ENCODE data around the gene NEK4. TPM values are rescaled to one million over a fixed set of nuclear protein-coding genes. Genes with fewer than 3 reads are reported as not detected.

The NEK4 gene
- polyA plus RNA-seq, 1 donor (not counting 4 experiments of a cell fraction or from before 2014, with no cell fraction given): 13.6 TPM

DNA sequence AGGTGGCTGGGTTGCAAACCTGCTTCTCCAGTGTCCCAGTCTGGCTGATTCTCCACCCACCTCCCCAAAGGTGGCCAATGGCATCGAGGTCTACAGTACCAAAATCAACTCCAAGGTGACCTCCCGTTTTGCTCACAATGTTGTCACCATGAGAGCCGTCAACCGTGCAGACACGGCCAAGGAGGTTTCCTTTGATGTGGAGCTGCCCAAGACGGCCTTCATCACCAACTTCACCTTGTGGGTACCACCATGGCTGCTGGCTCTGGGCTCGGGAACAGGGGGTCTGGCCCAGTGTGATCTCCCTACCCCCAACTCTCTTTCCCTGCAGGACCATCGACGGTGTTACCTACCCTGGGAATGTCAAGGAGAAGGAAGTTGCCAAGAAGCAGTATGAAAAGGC, 25.7 kb upstream of the NEK4 start:
- Histone ChIP-seq H4K20me1 (ENCODE audit: control insufficient read depth, extremely low read depth, insufficient read depth, low read length) (no peaks in the 10 kb centered on the region), H3K4me1 (ENCODE audit: control insufficient read depth, extremely low read depth, insufficient read depth, low read length) (peaks cover 4% of the 10 kb centered on the region), H2AFZ (ENCODE audit: control insufficient read depth, low read length) (no peak overlapping the region), H3K27ac (ENCODE audit: control insufficient read depth, insufficient read depth, low read length) (no peak overlapping the region), H3K9me1 (ENCODE audit: control insufficient read depth, extremely low read depth, insufficient read depth, low read length) (peaks cover 2% of the 10 kb centered on the region), H3K4me3 (ENCODE audit: control insufficient read depth in 2 of 3, extremely low read depth in 1 of 3, insufficient read depth in 2 of 3, low read depth in 1 of 3, low read length in 3 of 3) (no peak overlapping the region), H3K27me3 (ENCODE audit: control insufficient read depth, extremely low read depth, insufficient read depth, low read length) (peaks cover 16% of the 10 kb centered on the region), H3K9me3 (ENCODE audit: control insufficient read depth, low read depth, low read length) (no peaks in the 10 kb centered on the region), H3K79me2 (ENCODE audit: control insufficient read depth, insufficient read depth, low read length) (no peaks in the 10 kb centered on the region), H3K4me2 (ENCODE audit: control insufficient read depth, extremely low read depth, insufficient read depth, low read depth, low read length) (no peak overlapping the region), H3K9ac (ENCODE audit: control insufficient read depth, extremely low read depth, insufficient read depth, low read length) (no peak overlapping the region), H3K36me3 (ENCODE audit: control insufficient read depth in 2 of 2, extremely low read depth in 1 of 2, insufficient read depth in 2 of 2, low read length in 2 of 2) (no peaks in the 10 kb centered on the region)
- DNase-seq (ENCODE audit: low read depth, low spot score) (no peak), FAIRE-seq (no peak)
- no peak for TF ChIP-seq EZH2 (IDR thresholded peaks at IDR 0.05; ENCODE audit: low read length)
- dilution Hi-C loops (cut with MboI; ENCODE audit: extremely low pct_ligation_motif_present, low sequenced_read_pairs): no loop called here

DNA sequence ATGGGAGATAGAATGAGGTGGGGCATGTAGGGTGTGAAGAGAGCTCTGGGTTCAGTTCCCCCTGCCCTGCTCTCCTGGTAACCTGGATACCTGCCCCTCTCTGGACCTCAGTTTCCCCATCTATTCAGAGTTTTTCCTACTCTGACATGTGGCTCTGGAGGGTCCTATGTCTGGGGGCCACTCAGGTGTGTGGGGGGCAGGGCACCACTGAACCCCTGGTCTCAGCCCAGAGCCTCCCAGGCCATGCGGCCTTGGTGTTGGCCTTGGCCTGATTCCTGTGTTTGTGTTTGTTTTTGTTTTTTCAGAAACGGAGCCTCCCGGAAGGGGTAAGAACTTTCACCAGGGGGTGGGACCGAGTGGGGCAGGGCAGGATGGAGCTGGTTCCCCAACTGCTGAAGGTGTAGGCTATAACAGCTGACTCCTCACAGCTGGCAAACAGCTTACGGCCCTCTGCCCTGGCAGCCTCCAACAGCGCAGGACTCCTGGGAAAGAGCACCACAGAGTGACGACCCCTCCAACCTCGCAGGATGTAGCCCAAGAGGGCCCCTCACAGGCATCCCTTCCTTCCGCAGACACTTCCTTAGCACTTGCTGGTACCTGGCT, 24.7 kb upstream of the NEK4 start:
- peaks cover 2% of the 10 kb centered on the region for H3K9me1 ChIP-seq (ENCODE audit: control insufficient read depth, extremely low read depth, insufficient read depth, low read length)
- no peak overlapping the region for H2AFZ ChIP-seq (ENCODE audit: control insufficient read depth, low read length)
- no peaks in the 10 kb centered on the region for H3K36me3 ChIP-seq (ENCODE audit: control insufficient read depth in 2 of 2, extremely low read depth in 1 of 2, insufficient read depth in 2 of 2, low read length in 2 of 2)
- dilution Hi-C loops (cut with MboI; ENCODE audit: extremely low pct_ligation_motif_present, low sequenced_read_pairs): no loop called here
- DNase-seq (ENCODE audit: low read depth, low spot score) (no peak), FAIRE-seq (no peak)
- no peak overlapping the region for H3K4me2 ChIP-seq (ENCODE audit: control insufficient read depth, extremely low read depth, insufficient read depth, low read depth, low read length)
- no peak overlapping the region for H3K27ac ChIP-seq (ENCODE audit: control insufficient read depth, insufficient read depth, low read length)
- H3K4me1 ChIP-seq (ENCODE audit: control insufficient read depth, extremely low read depth, insufficient read depth, low read length): peaks cover 4% of the 10 kb centered on the region
- peaks cover 16% of the 10 kb centered on the region for H3K27me3 ChIP-seq (ENCODE audit: control insufficient read depth, extremely low read depth, insufficient read depth, low read length)
- no peak overlapping the region for H3K4me3 ChIP-seq (ENCODE audit: control insufficient read depth in 2 of 3, extremely low read depth in 1 of 3, insufficient read depth in 2 of 3, low read depth in 1 of 3, low read length in 3 of 3)
- no peaks in the 10 kb centered on the region for H3K79me2 ChIP-seq (ENCODE audit: control insufficient read depth, insufficient read depth, low read length)
- TF ChIP-seq, protein P1, sequence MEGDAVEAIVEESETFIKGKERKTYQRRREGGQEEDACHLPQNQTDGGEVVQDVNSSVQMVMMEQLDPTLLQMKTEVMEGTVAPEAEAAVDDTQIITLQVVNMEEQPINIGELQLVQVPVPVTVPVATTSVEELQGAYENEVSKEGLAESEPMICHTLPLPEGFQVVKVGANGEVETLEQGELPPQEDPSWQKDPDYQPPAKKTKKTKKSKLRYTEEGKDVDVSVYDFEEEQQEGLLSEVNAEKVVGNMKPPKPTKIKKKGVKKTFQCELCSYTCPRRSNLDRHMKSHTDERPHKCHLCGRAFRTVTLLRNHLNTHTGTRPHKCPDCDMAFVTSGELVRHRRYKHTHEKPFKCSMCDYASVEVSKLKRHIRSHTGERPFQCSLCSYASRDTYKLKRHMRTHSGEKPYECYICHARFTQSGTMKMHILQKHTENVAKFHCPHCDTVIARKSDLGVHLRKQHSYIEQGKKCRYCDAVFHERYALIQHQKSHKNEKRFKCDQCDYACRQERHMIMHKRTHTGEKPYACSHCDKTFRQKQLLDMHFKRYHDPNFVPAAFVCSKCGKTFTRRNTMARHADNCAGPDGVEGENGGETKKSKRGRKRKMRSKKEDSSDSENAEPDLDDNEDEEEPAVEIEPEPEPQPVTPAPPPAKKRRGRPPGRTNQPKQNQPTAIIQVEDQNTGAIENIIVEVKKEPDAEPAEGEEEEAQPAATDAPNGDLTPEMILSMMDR (optimal IDR thresholded peaks at IDR 0.05 in 1 of 3, IDR thresholded peaks at IDR 0.05 in 1 of 3, conservative IDR thresholded peaks at IDR 0.05 in 1 of 3; ENCODE audit: extremely low read depth in 1 of 3, insufficient read depth in 2 of 3, low read length in 3 of 3): no peak
- H4K20me1 ChIP-seq (ENCODE audit: control insufficient read depth, extremely low read depth, insufficient read depth, low read length): no peaks in the 10 kb centered on the region
- H3K9ac ChIP-seq (ENCODE audit: control insufficient read depth, extremely low read depth, insufficient read depth, low read length): no peak overlapping the region
- no peaks in the 10 kb centered on the region for H3K9me3 ChIP-seq (ENCODE audit: control insufficient read depth, low read depth, low read length)

DNA sequence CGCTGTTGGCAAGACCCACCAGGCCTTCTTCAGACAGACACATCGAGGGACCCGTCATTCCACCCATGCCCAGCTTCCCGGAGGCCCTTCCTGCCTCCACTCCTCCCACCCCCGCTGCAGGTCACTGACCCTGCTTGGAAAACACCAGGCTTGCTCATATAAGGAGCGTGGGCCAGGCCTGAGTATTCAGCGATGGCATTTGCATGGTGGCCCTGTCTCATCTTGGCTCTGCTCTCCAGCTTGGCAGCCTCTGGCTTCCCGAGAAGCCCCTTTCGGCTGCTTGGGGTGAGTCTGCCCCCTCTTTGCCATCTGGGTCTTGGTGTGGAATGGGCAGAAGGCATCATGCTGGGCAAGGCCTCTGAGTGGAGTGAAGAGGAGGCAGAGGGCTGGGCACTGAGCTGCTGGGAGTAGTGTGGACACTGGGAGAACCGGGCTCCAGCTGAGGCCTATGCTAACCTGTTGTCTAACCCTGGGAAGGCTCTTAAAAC, 23.9 kb upstream of the NEK4 start, which contains the start of gene ITIH3:
Gene ITIH3, plus strand, starts transcription at position 185 of the 488 bp plus-strand sequence. Its CDS starts 8 bp downstream, at position 193.
- no peak for FAIRE-seq
- Histone ChIP-seq H3K9ac (ENCODE audit: control insufficient read depth, extremely low read depth, insufficient read depth, low read length) (no peak within 1 kb of the TSS), H3K4me3 (ENCODE audit: control insufficient read depth in 2 of 3, extremely low read depth in 1 of 3, insufficient read depth in 2 of 3, low read depth in 1 of 3, low read length in 3 of 3) (no peak within 1 kb of the TSS)

More for the DNA sequence above, 23.9 kb upstream of the NEK4 start, which contains the start of gene ITIH3:
- Histone ChIP-seq H3K4me2 (ENCODE audit: control insufficient read depth, extremely low read depth, insufficient read depth, low read depth, low read length) (no peak within 1 kb of the TSS), H3K9me1 (ENCODE audit: control insufficient read depth, extremely low read depth, insufficient read depth, low read length) (peaks cover 2% of the 10 kb centered on the region), H3K27ac (ENCODE audit: control insufficient read depth, insufficient read depth, low read length) (no peak within 1 kb of the TSS), H4K20me1 (ENCODE audit: control insufficient read depth, extremely low read depth, insufficient read depth, low read length) (no peaks in the 10 kb centered on the region), H2AFZ (ENCODE audit: control insufficient read depth, low read length) (no peak within 1 kb of the TSS), H3K36me3 (ENCODE audit: control insufficient read depth in 2 of 2, extremely low read depth in 1 of 2, insufficient read depth in 2 of 2, low read length in 2 of 2) (no peaks in the 10 kb centered on the region), H3K79me2 (ENCODE audit: control insufficient read depth, insufficient read depth, low read length) (no peaks in the 10 kb centered on the region), H3K9me3 (ENCODE audit: control insufficient read depth, low read depth, low read length) (no peaks in the 10 kb centered on the region), H3K4me1 (ENCODE audit: control insufficient read depth, extremely low read depth, insufficient read depth, low read length) (peaks cover 4% of the 10 kb centered on the region), H3K27me3 (ENCODE audit: control insufficient read depth, extremely low read depth, insufficient read depth, low read length) (peaks cover 13% of the 10 kb centered on the region)
- no peak for TF ChIP-seq EZH2 (IDR thresholded peaks at IDR 0.05; ENCODE audit: low read length)
- TF ChIP-seq, protein P1 (optimal IDR thresholded peaks at IDR 0.05 in 1 of 3, IDR thresholded peaks at IDR 0.05 in 1 of 3, conservative IDR thresholded peaks at IDR 0.05 in 1 of 3; ENCODE audit: extremely low read depth in 1 of 3, insufficient read depth in 2 of 3, low read length in 3 of 3): no peak
- DNase-seq (ENCODE audit: low read depth, low spot score): no peak
- dilution Hi-C loops (cut with MboI; ENCODE audit: extremely low pct_ligation_motif_present, low sequenced_read_pairs): no loop called here
